Measurements from ENCODE around the gene HCK.
"Not testable (repeated sequence)": the region's sequence is repeated elsewhere in the genome, so short reads cannot be mapped to it uniquely, and the experiment has no call there.

Gene HCK

GRCh38 chr20:32114305-32114960, 62.4 kb downstream of the HCK start:
- Histone ChIP-seq H3K27ac (ENCODE audit: poor library complexity, severe bottlenecking) (no peak overlapping the region), H3K36me3 (ENCODE audit: low read depth) (peaks cover 57% of the 10 kb centered on the region), H3K4me3 (ENCODE audit: severe bottlenecking) (no peak overlapping the region), H3K9me3 (ENCODE audit: severe bottlenecking) (no peaks in the 10 kb centered on the region), H3K27me3 (ENCODE audit: insufficient read depth, poor library complexity, severe bottlenecking) (no peaks in the 10 kb centered on the region), H3K4me1 (ENCODE audit: insufficient read depth, poor library complexity, severe bottlenecking) (peaks cover 10% of the 10 kb centered on the region)
- DNase-seq (ENCODE audit: low spot score) (peak; percentile 56), ATAC-seq (ENCODE audit: low read depth) (no peak)
- TF ChIP-seq CTCF (IDR thresholded peaks at IDR 0.05; ENCODE audit: poor library complexity, severe bottlenecking), result no peak

GRCh38 chr20:32115211-32115767, 63.2 kb downstream of the HCK start:
- Histone ChIP-seq H3K9me3 (ENCODE audit: severe bottlenecking) (no peaks in the 10 kb centered on the region), H3K36me3 (ENCODE audit: low read depth) (peaks cover 64% of the 10 kb centered on the region), H3K4me1 (ENCODE audit: insufficient read depth, poor library complexity, severe bottlenecking) (peaks cover 10% of the 10 kb centered on the region), H3K27me3 (ENCODE audit: insufficient read depth, poor library complexity, severe bottlenecking) (no peaks in the 10 kb centered on the region), H3K4me3 (ENCODE audit: severe bottlenecking) (no peak overlapping the region), H3K27ac (ENCODE audit: poor library complexity, severe bottlenecking) (no peak overlapping the region)
- DNase-seq (ENCODE audit: low spot score), result peak; percentile 23
- ATAC-seq (ENCODE audit: low read depth), result no peak
- no peak for TF ChIP-seq CTCF (IDR thresholded peaks at IDR 0.05; ENCODE audit: poor library complexity, severe bottlenecking)

- no peaks in the 10 kb centered on the region for H3K9me3 ChIP-seq (ENCODE audit: severe bottlenecking)
- no peaks in the 10 kb centered on the region for H3K27me3 ChIP-seq (ENCODE audit: insufficient read depth, poor library complexity, severe bottlenecking)
- peaks cover 3% of the 10 kb centered on the region for H3K4me1 ChIP-seq (ENCODE audit: insufficient read depth, poor library complexity, severe bottlenecking)
- ATAC-seq (ENCODE audit: low read depth) (no peak), DNase-seq (ENCODE audit: low spot score) (peak; percentile 15)
- no peak for TF ChIP-seq CTCF (IDR thresholded peaks at IDR 0.05; ENCODE audit: poor library complexity, severe bottlenecking)
- no peak overlapping the region for H3K27ac ChIP-seq (ENCODE audit: poor library complexity, severe bottlenecking)
- H3K36me3 ChIP-seq (ENCODE audit: low read depth), result peaks cover 68% of the 10 kb centered on the region
- H3K4me3 ChIP-seq (ENCODE audit: severe bottlenecking), result no peak overlapping the region
Measured at GRCh38 chr20:32116079-32116521, 64.1 kb downstream of the HCK start.

- H3K4me1 ChIP-seq (ENCODE audit: insufficient read depth, poor library complexity, severe bottlenecking); H3K9me3 ChIP-seq (ENCODE audit: severe bottlenecking); H3K27ac ChIP-seq (ENCODE audit: poor library complexity, severe bottlenecking); H3K4me3 ChIP-seq (ENCODE audit: severe bottlenecking); H3K27me3 ChIP-seq (ENCODE audit: insufficient read depth, poor library complexity, severe bottlenecking); ATAC-seq (ENCODE audit: low read depth): not testable (repeated sequence)
- peaks cover 64% of the 10 kb centered on the region for H3K36me3 ChIP-seq (ENCODE audit: low read depth)
- peak; percentile 56 for DNase-seq (ENCODE audit: low spot score)
Measured at GRCh38 chr20:32116796-32117195, 64.8 kb downstream of the HCK start.

GRCh38 chr20:32118427-32118826, 66.4 kb downstream of the HCK start:
- not testable (repeated sequence) for ATAC-seq (ENCODE audit: low read depth); H3K4me3 ChIP-seq (ENCODE audit: severe bottlenecking); H3K4me1 ChIP-seq (ENCODE audit: insufficient read depth, poor library complexity, severe bottlenecking); H3K9me3 ChIP-seq (ENCODE audit: severe bottlenecking); H3K27ac ChIP-seq (ENCODE audit: poor library complexity, severe bottlenecking); H3K27me3 ChIP-seq (ENCODE audit: insufficient read depth, poor library complexity, severe bottlenecking)
- DNase-seq (ENCODE audit: low spot score), result peak; percentile 17
- peaks cover 58% of the 10 kb centered on the region for H3K36me3 ChIP-seq (ENCODE audit: low read depth)

- DNase-seq (ENCODE audit: low spot score) (no peak), ATAC-seq (ENCODE audit: low read depth) (no peak)
- Histone ChIP-seq H3K4me3 (ENCODE audit: severe bottlenecking) (no peak overlapping the region), H3K27me3 (ENCODE audit: insufficient read depth, poor library complexity, severe bottlenecking) (no peaks in the 10 kb centered on the region), H3K36me3 (ENCODE audit: low read depth) (peaks cover 55% of the 10 kb centered on the region), H3K27ac (ENCODE audit: poor library complexity, severe bottlenecking) (no peak overlapping the region), H3K9me3 (ENCODE audit: severe bottlenecking) (no peaks in the 10 kb centered on the region), H3K4me1 (ENCODE audit: insufficient read depth, poor library complexity, severe bottlenecking) (no peaks in the 10 kb centered on the region)
- no peak for TF ChIP-seq CTCF (IDR thresholded peaks at IDR 0.05; ENCODE audit: poor library complexity, severe bottlenecking)
Measured at GRCh38 chr20:32119734-32120133, 67.7 kb downstream of the HCK start.

GRCh38 chr20:32121908-32122307, 69.9 kb downstream of the HCK start:
- DNase-seq (ENCODE audit: low spot score), result peak; percentile 43
- not testable (repeated sequence) for H3K4me1 ChIP-seq (ENCODE audit: insufficient read depth, poor library complexity, severe bottlenecking); H3K27ac ChIP-seq (ENCODE audit: poor library complexity, severe bottlenecking); ATAC-seq (ENCODE audit: low read depth); H3K27me3 ChIP-seq (ENCODE audit: insufficient read depth, poor library complexity, severe bottlenecking); H3K4me3 ChIP-seq (ENCODE audit: severe bottlenecking); H3K9me3 ChIP-seq (ENCODE audit: severe bottlenecking)
- peaks cover 53% of the 10 kb centered on the region for H3K36me3 ChIP-seq (ENCODE audit: low read depth)

Data from RWPE2 (cell line).